GM12872 (cell line): ENCODE measurements around the gene RBMS3.

ENCODE experiments used
- TF ChIP-seq, protein P1 (sequence below): IDR thresholded peaks from 3 replicates; pipeline ENCODE4 v1.5.1; 2011; ENCODE audit warnings: low read depth, mild to moderate bottlenecking, low read length, moderate library complexity; ENCODE audit not compliant: insufficient read depth

The RBMS3 gene

DNA sequence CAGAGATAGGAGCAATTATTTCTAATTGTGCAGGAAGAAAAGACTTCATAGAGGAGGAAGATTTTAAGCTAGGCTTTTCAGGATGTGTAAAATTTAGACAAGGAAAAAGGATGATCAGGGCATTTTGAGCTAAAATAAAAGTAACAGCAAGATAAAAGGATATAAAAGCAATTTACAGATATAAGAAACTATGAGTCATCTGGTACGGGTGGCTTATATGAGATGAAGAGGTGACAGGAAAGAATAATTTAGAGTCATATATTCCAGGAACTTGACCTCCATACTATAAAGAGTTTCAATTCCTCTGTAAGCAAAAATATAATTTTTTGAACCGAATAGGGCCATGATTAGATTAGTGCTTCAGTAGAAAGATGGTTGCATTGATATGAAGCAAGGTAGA, 273.7 kb downstream of the RBMS3 start:
- TF ChIP-seq, protein P1, sequence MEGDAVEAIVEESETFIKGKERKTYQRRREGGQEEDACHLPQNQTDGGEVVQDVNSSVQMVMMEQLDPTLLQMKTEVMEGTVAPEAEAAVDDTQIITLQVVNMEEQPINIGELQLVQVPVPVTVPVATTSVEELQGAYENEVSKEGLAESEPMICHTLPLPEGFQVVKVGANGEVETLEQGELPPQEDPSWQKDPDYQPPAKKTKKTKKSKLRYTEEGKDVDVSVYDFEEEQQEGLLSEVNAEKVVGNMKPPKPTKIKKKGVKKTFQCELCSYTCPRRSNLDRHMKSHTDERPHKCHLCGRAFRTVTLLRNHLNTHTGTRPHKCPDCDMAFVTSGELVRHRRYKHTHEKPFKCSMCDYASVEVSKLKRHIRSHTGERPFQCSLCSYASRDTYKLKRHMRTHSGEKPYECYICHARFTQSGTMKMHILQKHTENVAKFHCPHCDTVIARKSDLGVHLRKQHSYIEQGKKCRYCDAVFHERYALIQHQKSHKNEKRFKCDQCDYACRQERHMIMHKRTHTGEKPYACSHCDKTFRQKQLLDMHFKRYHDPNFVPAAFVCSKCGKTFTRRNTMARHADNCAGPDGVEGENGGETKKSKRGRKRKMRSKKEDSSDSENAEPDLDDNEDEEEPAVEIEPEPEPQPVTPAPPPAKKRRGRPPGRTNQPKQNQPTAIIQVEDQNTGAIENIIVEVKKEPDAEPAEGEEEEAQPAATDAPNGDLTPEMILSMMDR = no peak

DNA sequence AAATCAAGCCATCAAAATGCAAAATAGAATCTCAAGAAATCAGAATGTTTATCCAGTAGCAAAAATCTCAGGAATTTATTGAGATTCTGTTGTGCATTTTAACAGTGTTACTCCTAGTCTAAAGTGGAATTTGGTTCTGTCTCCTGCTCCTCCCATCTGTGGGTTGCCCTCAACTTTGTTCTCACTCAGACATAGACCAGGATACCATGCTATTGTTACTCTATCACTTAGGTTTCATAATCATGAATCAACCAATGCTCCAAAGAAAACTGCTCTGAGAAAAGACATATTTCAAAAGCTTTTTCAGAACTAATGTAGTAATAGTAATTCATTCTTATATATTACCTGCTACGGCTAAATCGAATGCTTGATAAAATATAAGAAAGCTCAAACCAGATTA, 274.7 kb downstream of the RBMS3 start:
- TF ChIP-seq, protein P1 = no peak

DNA sequence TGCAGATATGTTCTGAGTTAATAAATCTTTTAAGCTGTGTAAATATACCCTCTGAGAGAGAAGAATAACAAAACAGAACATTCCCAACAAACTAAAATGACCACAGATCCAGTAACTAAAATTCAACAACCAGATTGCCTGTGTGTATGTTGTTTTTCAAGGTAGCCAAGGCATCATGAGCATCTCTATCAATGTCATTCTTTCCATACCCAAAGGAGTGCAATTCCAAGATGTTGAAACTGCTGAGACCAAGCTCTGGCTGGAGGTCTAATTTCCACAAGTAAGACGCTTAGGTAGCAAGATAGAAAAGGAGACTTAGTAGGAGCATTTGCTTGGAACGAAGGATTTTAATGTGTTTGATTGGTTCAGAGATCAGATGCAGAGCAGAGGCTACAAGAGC, 276.3 kb downstream of the RBMS3 start:
- TF ChIP-seq, protein P1 = no peak

DNA sequence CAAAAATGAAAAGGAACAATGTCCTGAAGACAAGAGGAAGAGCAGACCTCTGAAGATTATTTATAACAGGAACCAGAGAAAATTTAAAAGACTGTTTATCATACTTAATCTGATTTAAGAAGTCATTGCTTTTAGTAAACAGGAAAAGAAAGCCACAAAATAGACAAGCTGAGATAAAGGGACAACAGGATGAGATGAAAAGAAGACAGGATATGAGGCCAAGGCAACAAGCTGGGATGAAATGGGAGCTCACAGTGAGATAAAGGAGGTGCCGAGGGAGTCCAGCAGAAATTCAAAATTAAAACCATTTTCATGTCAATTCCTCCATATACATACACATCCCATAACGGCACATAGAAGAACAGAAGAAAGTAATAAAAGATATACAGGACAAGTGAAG, 277.0 kb downstream of the RBMS3 start:
- TF ChIP-seq, protein P1 = no peak

DNA sequence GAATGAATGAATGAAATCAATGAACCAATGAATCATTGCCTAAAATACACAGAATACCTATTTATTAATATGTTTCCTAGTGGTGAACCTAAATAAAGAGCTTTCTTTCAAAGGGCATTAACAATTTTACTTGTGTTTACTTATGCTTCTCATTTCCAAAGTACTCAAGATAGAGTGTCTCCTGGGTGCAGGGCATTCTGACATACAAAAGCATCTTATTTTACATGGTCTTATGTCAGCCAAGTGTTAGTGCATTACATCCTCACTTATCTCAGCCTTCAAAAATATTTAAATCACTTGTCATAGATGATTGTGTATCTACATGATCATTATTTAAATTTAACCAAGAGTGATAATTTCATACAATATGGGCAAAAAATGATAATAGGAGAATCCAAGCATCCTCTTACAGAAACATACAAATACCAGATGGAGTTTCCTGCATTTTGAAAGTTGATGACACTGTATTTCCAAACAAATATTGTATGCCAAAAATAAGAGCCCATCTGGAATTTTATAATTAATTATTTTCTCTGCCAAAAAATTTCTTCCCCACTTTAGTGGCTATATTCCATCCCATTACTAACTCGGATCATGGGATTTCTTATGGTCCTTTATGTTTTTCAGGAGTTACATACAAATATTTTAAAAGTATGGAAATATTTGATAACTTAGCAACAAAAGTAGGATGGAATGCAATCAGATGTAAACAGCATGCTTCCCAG, 279.0 kb downstream of the RBMS3 start:
- TF ChIP-seq, protein P1 = no peak

DNA sequence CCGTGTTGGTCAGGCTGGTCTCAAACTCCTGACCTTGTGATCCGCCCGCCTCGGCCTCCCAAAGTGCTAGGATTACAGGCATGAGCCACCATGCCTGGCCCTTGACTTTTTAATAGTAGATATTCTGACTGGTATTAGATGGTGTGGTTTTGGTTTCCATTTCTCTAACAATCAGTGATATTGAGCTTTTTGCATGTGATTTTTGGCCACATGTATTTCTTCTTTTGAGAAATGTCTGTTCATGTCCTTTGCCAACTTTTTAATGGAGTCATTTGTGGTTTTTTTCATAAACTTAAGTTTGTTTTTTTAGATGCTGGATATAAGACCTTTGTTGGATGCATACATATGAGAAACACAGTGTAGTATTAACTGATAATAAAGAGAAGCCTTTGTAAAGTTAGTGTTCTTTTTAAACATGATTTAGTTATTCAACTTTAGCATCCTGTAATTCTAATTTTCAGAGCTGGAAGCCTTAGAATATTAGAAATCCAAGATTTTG, 280.8 kb downstream of the RBMS3 start:
- TF ChIP-seq, protein P1 = no peak

DNA sequence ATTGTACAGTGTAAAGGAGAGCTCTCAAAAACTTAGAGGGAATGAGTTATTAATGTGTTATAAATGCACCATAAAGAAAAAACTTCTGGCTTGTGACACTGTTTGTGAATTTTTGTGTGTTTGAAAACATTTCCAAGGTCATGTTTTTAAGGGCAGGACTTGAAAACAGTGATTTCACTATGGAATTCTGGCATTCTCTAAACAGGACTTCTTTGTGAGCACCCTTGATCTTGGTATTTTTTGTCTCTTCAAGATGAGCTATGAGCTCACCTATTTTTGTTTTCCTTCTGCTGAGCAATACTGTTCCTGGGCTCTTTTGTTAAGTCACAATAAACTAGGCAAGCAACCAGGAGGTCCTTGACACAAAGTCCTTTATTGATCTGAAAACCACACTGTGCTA, 284.4 kb downstream of the RBMS3 start:
- TF ChIP-seq, protein P1 = no peak
